Uterus (tissue), 4 donors: ENCODE measurements around the gene FAM76B. TPM values are rescaled to one million over a fixed set of nuclear protein-coding genes. Genes with fewer than 3 reads are reported as not detected.

ENCODE experiments used
- DNase-seq, 2 donors: peaks; one replicate each; pipeline ENCODE4 v3.0.0-alpha.2; 2019 to 2020
- H3K27ac ChIP-seq, 2 donors: fragments of 200-600 bp; sonication (generic); 1 replicate in 1 of 2; 2 replicates in 1 of 2; pipeline ENCODE4 v1.5.1; 2016 to 2018
- H3K27me3 ChIP-seq, 2 donors: fragments of 200-600 bp; sonication (generic); one replicate each; pipeline ENCODE4 v1.5.1; 2018 to 2019; ENCODE audit warnings: control low read depth in 1 of 2
- H3K36me3 ChIP-seq, 2 donors: fragments of 200-600 bp; sonication (generic); one replicate each; pipeline ENCODE4 v1.5.1; 2019; ENCODE audit warnings: control low read depth in 1 of 2
- H3K4me1 ChIP-seq, 2 donors: fragments of 200-600 bp; sonication (generic); one replicate each; pipeline ENCODE4 v1.5.1; 2018 to 2019; ENCODE audit warnings: control low read depth in 1 of 2
- H3K4me3 ChIP-seq, 2 donors: fragments of 200-600 bp; sonication (generic); 1 replicate in 1 of 2; 2 replicates in 1 of 2; pipeline ENCODE4 v1.5.1; 2018 to 2019; ENCODE audit warnings: mild to moderate bottlenecking in 1 of 2
- H3K9me3 ChIP-seq, 2 donors: fragments of 200-600 bp; sonication (generic); one replicate each; pipeline ENCODE4 v1.5.1; 2019; ENCODE audit warnings: control low read depth in 1 of 2
- CTCF ChIP-seq, 4 experiments: fragments of 200-600 bp in 2 of 4; fragments of 450-650 bp in 2 of 4; sonication (generic) in 2 of 4; IDR thresholded peaks; one replicate each; pipeline ENCODE4 v1.5.1; 2016 to 2019; ENCODE audit warnings: antibody characterized with exemption in 4 of 4, mild to moderate bottlenecking in 2 of 4, moderate library complexity in 1 of 4
- POLR2A ChIP-seq, 2 donors: fragments of 450-650 bp; IDR thresholded peaks; one replicate each; pipeline ENCODE4 v1.6.1; 2016; ENCODE audit warnings: antibody characterized with exemption in 2 of 2, mild to moderate bottlenecking in 1 of 2, moderate library complexity in 1 of 2
- intact Hi-C: fragments of 100-400 bp; cut with DNase I; formaldehyde crosslinking; loops from one replicate; pipeline ENCODE4 v1.15.1; 2023; ENCODE audit warnings: low total_unique reads
- total RNA-seq, 4 donors: library from RNA; depleted of rRNA in 3 of 4; stranded (reverse); fragments of >200 nt in 3 of 4; gene quantifications; one replicate each; pipeline versions ENCODE4 v1.1.0 to v1.2.4, GENCODE V29; 2014 to 2023
- donor health status: DM: yes; HTN: yes; CAD: no.

Gene FAM76B
- total RNA-seq, 4 donors from 2014 or later = 15.9 to 63.5 (median 26.5) TPM

- intact Hi-C loops = no loop called here
- Histone ChIP-seq H3K9me3 (no peaks in the 10 kb centered on the region), H3K27me3 (no peaks in the 10 kb centered on the region), H3K4me3 (no peak overlapping the region), H3K4me1 (no peaks in the 10 kb centered on the region), H3K36me3 (no peaks in the 10 kb centered on the region), H3K27ac (no peak overlapping the region)
- TF ChIP-seq POLR2A (IDR thresholded peaks at IDR 0.05) (no peak), CTCF (IDR thresholded peaks at IDR 0.05) (no peak)
- no peak for DNase-seq
These were observed 16.3 kb upstream of the FAM76B start for GRCh38 chr11:95805869-95806268.

- Histone ChIP-seq H3K9me3 (no peaks in the 10 kb centered on the region), H3K4me3 (no peak overlapping the region), H3K27ac (no peak overlapping the region), H3K27me3 (no peaks in the 10 kb centered on the region), H3K36me3 (no peaks in the 10 kb centered on the region), H3K4me1 (no peaks in the 10 kb centered on the region)
- intact Hi-C loops = no loop called here
- no peak for DNase-seq
- TF ChIP-seq POLR2A (IDR thresholded peaks at IDR 0.05) = no peak
- no peak for TF ChIP-seq CTCF (IDR thresholded peaks at IDR 0.05)
These were observed 14.4 kb upstream of the FAM76B start for GRCh38 chr11:95803973-95804372.

- Histone ChIP-seq H3K9me3 (no peaks in the 10 kb centered on the region), H3K4me1 (no peaks in the 10 kb centered on the region), H3K27ac (no peak overlapping the region), H3K27me3 (no peaks in the 10 kb centered on the region), H3K36me3 (no peaks in the 10 kb centered on the region), H3K4me3 (no peak overlapping the region)
- no peak for TF ChIP-seq CTCF (IDR thresholded peaks at IDR 0.05)
- no peak for TF ChIP-seq POLR2A (IDR thresholded peaks at IDR 0.05)
- intact Hi-C loops = no loop called here
- DNase-seq = no peak
These were observed 13.2 kb upstream of the FAM76B start for GRCh38 chr11:95802806-95803205.

- TF ChIP-seq POLR2A (IDR thresholded peaks at IDR 0.05) (no peak), CTCF (IDR thresholded peaks at IDR 0.05) (no peak)
- intact Hi-C loops = no loop called here
- no peak for DNase-seq
- Histone ChIP-seq H3K36me3 (no peaks in the 10 kb centered on the region), H3K27ac (no peak overlapping the region), H3K4me3 (no peak overlapping the region), H3K27me3 (no peaks in the 10 kb centered on the region), H3K4me1 (no peaks in the 10 kb centered on the region), H3K9me3 (no peaks in the 10 kb centered on the region)
These were observed 10.9 kb upstream of the FAM76B start for GRCh38 chr11:95800438-95800837.

- Histone ChIP-seq H3K4me1 (no peaks in the 10 kb centered on the region), H3K4me3 (no peak overlapping the region), H3K9me3 (no peaks in the 10 kb centered on the region), H3K27me3 (no peaks in the 10 kb centered on the region), H3K27ac (no peak overlapping the region), H3K36me3 (no peaks in the 10 kb centered on the region)
- no peak for DNase-seq
- TF ChIP-seq POLR2A (IDR thresholded peaks at IDR 0.05) (no peak), CTCF (IDR thresholded peaks at IDR 0.05) (no peak)
- intact Hi-C loops = no loop called here
These were observed 10.0 kb upstream of the FAM76B start for GRCh38 chr11:95799546-95799945.
